MG63 (cell line): ENCODE results near the gene VWA3A. TPM values are rescaled to one million over a fixed set of nuclear protein-coding genes. Genes with fewer than 3 reads are reported as not detected.
"Not testable (repeated sequence)": the region's sequence is repeated elsewhere in the genome, so short reads cannot be mapped to it uniquely, and the experiment has no call there.

Experiments
- DNase-seq: peaks from one replicate; pipeline ENCODE4 v3.0.0-alpha.2; 2020
- H3K27me3 ChIP-seq: fragments of 250-450 bp; sonication (Bioruptor Pico); 2 replicates; pipeline ENCODE4 v1.5.1; 2020; ENCODE audit warnings: mild to moderate bottlenecking, moderate library complexity
- H3K36me3 ChIP-seq: fragments of 250-450 bp; sonication (Bioruptor Pico); 2 replicates; pipeline ENCODE4 v1.5.1; 2020; ENCODE audit warnings: mild to moderate bottlenecking, moderate library complexity
- H3K4me3 ChIP-seq: fragments of 250-450 bp; sonication (Bioruptor Pico); 2 replicates; pipeline ENCODE4 v1.5.1; 2020; ENCODE audit warnings: mild to moderate bottlenecking, moderate library complexity
- H3K9me3 ChIP-seq: fragments of 250-450 bp; sonication (Bioruptor Pico); 2 replicates; pipeline ENCODE4 v1.5.1; 2020; ENCODE audit warnings: mild to moderate bottlenecking, moderate library complexity
- total RNA-seq: library from RNA; depleted of rRNA; stranded (reverse); fragments of >200 nt; shearing (Covaris generic); gene quantifications from 2 replicates; pipeline ENCODE4 v1.2.3, GENCODE V29; 2014; ENCODE audit warnings: low replicate concordance

VWA3A gene
- total RNA-seq, 1 experiment from 2014 or later: not detected

DNA sequence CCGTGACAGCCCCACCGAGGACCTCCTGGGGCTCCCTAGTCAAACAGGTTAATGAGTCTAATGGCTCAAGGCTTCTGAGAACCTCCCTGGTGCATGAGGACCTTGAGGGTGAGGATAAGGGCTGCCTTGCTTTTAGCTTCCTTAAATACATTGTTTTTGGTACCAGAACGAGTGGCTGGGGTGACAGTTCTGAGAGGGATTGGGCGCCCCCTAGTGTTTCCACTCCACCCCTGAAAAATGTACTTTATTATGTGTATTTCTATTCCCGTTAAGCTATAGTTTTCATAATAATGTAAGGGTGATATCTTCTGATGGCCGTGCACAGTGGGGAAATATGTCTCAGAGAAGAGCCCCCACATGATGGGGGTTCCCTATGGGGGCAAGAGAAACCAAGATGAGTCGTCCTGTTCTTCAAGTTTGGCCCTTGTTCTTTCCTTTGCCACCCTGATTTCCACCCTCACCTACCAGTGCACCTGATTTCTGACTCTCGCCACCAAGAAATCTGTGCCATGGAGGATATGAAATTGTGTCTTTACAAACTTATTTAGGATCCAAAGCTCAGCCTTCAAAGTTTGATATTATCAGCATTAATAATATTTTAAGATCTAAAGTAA is 14.5 kb upstream of the VWA3A start:
- no peaks in the 10 kb centered on the region; the same call in 1 of the 2 replicates for H3K9me3 ChIP-seq
- no peaks in the 10 kb centered on the region for H3K27me3 ChIP-seq
- H3K4me3 ChIP-seq: no peak overlapping the region
- H3K36me3 ChIP-seq: peaks cover 21% of the 10 kb centered on the region
- peak; percentile 45 for DNase-seq

DNA sequence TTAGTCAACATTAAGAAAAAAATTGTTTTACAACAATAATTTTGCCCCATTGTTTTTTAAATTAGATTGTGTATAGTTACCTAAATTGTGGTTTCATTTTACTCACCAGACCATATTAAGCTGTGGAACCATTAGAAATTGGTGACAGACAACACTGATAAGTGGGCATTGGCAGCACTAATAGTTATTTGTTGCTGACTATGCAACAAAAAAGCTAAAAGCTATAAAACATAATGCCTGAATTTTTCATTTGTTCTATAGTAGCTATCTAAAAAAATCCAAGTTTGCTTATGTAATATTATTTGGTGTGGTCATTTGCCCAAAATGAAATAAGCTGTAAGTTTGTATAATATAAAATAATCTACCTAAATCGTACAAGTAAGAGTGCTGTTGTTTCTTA is 13.7 kb upstream of the VWA3A start:
- DNase-seq: no peak
- no peaks in the 10 kb centered on the region for H3K27me3 ChIP-seq
- H3K36me3 ChIP-seq: peaks cover 21% of the 10 kb centered on the region
- H3K9me3 ChIP-seq: no peaks in the 10 kb centered on the region; the same call in 1 of the 2 replicates
- H3K4me3 ChIP-seq: no peak overlapping the region

DNA sequence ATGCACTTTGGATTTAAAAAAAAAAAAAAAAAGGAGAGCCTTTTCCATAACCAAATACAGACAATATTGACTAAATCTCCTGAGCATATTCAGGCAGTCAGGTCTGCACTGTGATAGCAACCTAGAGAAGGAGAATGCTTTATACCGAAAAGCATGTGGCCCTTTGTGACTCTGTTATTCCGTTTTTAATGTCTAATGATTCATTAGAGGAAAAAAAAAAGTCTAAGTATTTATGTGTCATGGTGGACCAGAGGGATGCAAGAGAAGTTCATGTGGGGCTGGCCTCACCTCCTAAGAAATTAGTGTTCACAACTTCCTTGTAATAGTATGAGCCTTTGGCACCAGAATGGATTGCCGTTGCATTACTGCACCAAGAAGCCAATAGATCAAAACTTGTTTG is 11.3 kb upstream of the VWA3A start:
- H3K36me3 ChIP-seq: peaks cover 13% of the 10 kb centered on the region
- H3K27me3 ChIP-seq: no peaks in the 10 kb centered on the region
- no peak for DNase-seq
- no peaks in the 10 kb centered on the region for H3K9me3 ChIP-seq
- no peak overlapping the region for H3K4me3 ChIP-seq

DNA sequence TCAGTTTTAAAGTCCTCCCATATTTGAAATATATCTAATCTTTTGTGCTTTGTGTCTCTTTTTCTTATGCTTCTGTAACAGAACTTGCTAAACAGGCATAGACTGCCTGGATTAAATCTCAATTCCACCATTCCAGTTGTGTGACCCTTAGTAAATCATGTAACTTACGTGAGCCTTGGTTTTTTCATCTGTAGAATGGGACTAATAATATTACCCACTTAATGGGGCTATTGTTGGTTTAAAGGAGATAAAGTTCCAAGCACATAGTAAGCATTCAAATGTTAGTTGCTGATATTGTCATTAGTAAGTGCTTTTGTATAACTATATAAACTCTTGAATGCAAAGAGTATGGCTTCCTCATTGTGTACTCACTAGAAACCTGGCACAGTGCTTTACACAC is 5.9 kb upstream of the VWA3A start:
- Histone ChIP-seq H3K36me3 (peaks cover 3% of the 10 kb centered on the region), H3K9me3 (no peaks in the 10 kb centered on the region), H3K4me3 (no peak overlapping the region), H3K27me3 (no peaks in the 10 kb centered on the region)
- no peak for DNase-seq

DNA sequence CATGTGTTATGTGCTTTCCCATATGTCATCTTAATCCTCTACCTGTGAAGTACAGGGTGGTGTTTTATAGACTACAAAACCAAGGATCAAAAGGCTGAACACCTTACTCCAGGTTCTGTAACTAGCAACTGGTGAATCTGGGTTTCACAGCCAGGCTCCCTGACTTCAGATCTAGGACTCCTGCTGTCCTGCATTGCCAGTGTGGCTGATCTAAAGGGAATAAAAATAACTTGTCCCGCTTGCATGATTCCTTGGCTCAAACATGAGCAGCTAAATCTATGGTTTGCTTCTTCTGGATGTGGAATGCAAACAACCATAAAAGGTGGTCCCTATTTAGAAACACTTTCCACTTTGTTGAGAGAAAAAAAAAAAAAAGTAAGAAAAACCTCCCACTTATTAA is 3.7 kb upstream of the VWA3A start:
- no peak for DNase-seq
- H3K36me3 ChIP-seq: no peaks in the 10 kb centered on the region; the same call in none of the 2 replicates
- no peaks in the 10 kb centered on the region for H3K27me3 ChIP-seq
- no peak overlapping the region for H3K4me3 ChIP-seq
- no peaks in the 10 kb centered on the region for H3K9me3 ChIP-seq

DNA sequence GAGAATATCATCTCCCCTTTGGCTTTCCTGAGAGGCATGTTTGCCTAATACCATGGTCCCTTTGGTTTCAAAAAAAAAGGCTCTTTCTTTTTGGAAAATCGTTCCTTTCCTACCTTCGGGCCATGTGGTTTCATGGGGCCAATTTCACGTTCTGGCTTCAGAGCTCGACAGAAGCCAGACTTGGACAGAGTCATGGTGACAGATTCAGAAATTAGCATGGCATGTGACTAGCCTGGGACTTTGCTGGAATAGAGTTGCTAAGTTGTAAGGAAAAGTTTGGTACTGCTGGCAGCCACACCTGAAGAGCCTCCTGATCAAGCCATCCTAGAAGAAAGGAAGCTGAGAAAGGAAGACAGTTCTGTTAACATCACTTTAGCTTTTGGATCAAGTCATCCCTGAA is 2.4 kb upstream of the VWA3A start:
- no peaks in the 10 kb centered on the region; the same call in none of the 2 replicates for H3K36me3 ChIP-seq
- no peak for DNase-seq
- H3K9me3 ChIP-seq: no peaks in the 10 kb centered on the region
- no peak overlapping the region for H3K4me3 ChIP-seq
- no peaks in the 10 kb centered on the region for H3K27me3 ChIP-seq

DNA sequence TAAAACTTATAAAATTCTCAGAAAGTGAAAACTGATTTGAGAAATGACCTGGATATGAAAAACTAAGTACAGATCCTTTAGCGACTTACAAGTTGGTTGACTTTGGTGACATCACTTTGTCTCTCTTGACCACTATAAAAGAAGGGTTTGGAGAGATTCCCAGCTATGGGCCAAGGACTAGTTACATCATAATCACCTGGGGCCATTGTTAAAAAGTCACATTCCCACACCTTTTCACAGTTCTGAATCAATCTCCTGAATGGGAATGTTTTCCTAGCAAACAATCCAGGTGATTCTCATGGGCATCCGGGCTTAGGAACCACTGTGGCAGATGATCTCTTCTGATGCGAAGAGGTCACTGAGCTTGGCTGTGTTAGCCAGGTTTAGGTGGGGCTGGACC is 620 bp upstream of the VWA3A start:
- DNase-seq: no peak
- Histone ChIP-seq H3K4me3 (no peak overlapping the region), H3K9me3 (no peaks in the 10 kb centered on the region), H3K27me3 (no peaks in the 10 kb centered on the region), H3K36me3 (no peaks in the 10 kb centered on the region)

DNA sequence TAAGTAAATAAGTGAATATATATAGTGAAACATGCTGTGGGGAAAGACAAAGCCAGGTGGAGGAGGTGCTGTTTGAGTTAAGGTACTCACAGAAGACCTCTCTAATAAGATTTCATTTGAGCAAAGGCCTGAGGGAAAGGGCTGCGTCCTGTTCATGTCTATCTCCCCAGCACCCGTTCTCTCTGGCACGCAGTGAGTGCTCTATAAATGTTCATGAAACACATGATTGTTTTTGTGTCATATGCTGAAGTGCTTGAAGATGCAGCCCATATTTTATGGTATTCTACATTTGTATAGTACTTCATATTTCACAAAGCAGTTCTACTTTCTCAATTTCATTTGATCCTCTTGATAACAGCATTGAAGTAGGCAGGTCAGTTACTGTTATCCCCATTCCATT is 990 bp downstream of the VWA3A start:
- Histone ChIP-seq H3K36me3 (no peaks in the 10 kb centered on the region), H3K27me3 (peaks cover 5% of the 10 kb centered on the region), H3K9me3 (no peaks in the 10 kb centered on the region), H3K4me3 (no peak overlapping the region)
- no peak for DNase-seq

DNA sequence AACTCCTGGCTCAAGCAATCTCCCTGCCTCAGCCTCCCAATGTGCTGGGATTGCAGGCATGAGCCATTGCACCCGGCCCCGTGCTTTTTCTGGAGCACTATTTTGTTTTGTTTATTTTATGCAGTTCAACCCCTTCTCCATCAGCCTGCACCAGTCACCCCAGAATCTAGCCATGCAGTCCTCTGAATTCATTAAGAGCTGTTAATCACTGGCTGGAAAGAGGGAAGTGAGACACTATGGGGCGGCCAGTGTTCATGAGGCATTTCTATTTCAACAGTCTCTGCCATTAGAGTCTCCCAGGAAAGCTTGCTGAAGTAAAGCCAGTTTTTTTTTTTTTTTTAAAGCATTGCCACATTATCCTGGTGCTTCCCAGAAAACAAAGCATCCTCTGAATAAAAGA is 1.7 kb downstream of the VWA3A start:
- H3K27me3 ChIP-seq: peaks cover 5% of the 10 kb centered on the region
- no peak overlapping the region for H3K4me3 ChIP-seq
- no peak for DNase-seq
- H3K36me3 ChIP-seq: no peaks in the 10 kb centered on the region
- no peaks in the 10 kb centered on the region for H3K9me3 ChIP-seq

DNA sequence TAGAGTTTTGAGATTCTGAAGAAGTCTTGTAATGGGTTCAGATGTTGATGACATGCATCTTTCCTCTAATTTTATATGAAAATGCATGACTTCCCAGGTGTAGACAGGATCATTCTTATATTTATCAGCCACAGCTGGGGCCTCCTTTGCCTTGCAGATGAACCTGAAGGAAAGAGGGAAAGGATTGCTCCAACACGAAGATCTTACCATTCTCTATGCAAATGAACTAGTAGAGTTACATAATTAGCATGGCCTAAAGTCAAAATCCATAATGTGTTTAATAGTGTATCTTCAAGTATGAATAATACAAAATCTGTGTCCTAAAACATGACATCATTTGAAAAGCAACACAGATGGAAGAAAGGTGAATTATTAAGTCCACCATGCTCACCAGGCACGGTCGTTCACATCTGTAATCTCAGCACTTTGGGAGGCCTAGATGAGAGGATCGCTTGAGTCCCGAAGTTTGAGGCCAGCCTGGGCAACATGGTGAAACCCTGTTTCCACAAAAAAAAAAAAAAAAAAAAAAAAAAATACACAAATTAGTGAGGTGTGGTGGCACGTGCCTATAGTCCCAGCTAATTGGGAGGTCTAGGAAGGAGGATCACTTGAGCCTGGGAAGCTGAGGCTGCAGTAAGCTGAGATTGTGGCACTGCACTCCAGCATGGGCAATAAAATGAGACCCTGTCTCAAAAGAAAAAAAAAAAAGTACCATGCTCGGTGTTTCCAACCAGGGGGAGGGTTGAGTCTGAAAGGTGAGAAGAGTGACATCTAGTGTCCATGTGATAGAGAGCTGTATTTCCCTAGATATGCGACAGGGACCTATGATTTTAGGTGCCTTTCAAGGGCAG is 6.3 kb downstream of the VWA3A start:
- no peaks in the 10 kb centered on the region for H3K36me3 ChIP-seq
- H3K4me3 ChIP-seq: no peak overlapping the region
- H3K27me3 ChIP-seq: peaks cover 8% of the 10 kb centered on the region
- H3K9me3 ChIP-seq: no peaks in the 10 kb centered on the region
- DNase-seq: no peak

DNA sequence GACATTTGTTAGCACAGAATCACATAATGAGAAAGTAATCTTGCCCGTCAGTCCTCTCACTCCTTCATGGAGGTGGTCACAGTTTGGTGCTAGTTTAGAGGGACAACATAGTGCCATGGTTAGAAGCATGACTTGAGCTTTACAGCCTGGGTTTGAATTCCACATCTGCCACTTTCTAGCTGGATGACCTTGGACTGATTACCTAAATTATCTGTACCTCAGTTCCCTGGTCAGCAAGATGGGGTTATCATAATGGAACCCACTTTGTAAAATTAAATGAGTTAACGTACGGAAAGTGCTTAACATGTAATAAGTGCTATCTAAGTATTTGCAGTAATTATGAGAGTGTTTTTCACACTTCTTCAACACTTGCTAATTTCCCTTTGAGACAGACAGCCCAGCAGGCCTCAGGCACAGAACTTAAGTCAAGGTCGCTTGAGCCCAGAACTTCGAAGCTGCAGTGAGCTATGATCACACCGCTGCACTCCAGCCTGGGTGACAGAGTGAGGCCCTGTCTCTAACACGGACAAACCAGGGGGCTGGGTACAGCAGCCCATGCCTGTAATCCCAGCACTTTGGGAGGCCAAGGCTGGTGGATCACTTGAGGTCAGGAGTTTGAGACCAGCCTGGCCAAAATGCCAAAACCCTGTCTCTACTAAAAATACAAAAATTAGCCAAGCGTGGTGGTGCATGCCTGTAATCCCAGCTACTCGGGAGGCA is 7.1 kb downstream of the VWA3A start:
- Histone ChIP-seq H3K27me3 (peaks cover 8% of the 10 kb centered on the region), H3K9me3 (no peaks in the 10 kb centered on the region), H3K4me3 (no peak overlapping the region), H3K36me3 (no peaks in the 10 kb centered on the region)
- DNase-seq: no peak

DNA sequence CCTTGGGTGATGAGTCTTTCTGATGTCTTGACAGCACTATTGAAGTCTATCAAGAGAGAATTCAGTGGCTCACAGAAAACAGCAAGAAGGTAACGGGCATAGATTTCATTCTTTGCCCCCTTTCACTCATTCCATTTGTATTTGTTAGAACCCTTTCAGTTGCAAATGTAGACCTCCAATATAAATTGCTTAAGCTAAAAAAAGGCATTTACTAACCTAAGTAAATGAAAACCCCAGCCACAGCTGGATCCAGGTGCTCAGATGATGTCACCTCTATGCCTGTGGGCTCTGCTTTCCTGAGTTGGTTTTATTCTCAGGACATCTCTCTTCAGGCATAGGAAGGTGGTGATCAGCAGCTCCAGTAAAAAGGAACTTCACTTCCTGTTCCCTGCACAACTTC is 11.1 kb downstream of the VWA3A start:
- peaks cover 16% of the 10 kb centered on the region for H3K27me3 ChIP-seq
- no peaks in the 10 kb centered on the region for H3K36me3 ChIP-seq
- H3K9me3 ChIP-seq: no peaks in the 10 kb centered on the region
- H3K4me3 ChIP-seq: no peak overlapping the region
- DNase-seq: no peak

DNA sequence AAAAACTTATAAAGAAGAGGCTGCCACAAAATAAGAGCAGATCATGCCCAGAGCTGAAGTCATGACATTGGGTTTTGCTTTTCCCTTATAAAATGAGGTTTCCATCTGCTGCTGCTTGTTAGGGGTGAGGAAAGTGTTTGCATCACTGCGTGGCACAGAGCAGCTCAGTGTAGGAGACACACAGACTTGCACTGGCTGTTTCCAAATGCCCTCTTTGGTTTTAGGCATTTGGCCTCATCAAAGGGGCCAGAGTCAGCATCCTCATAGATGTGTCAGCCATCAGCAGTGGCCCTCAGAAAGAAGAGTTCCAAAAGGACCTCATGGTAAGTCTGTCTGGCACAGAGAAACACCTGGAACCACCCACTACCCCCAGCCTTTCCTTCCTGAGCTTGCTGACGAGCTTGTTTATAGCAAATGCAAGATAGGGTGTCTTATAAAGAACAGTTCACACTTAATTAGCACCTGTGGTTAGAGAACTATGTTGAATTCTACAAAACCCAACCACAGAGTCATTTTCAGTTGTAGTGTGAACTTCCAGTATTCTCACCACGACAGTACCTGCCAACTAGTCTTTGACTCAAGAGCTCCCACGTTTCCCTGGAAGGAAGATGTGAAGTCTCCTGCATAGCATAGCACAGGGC is 17.0 kb downstream of the VWA3A start:
- no peaks in the 10 kb centered on the region for H3K9me3 ChIP-seq
- H3K36me3 ChIP-seq: no peaks in the 10 kb centered on the region
- H3K27me3 ChIP-seq: peaks cover 38% of the 10 kb centered on the region
- no peak for DNase-seq
- no peak overlapping the region for H3K4me3 ChIP-seq

DNA sequence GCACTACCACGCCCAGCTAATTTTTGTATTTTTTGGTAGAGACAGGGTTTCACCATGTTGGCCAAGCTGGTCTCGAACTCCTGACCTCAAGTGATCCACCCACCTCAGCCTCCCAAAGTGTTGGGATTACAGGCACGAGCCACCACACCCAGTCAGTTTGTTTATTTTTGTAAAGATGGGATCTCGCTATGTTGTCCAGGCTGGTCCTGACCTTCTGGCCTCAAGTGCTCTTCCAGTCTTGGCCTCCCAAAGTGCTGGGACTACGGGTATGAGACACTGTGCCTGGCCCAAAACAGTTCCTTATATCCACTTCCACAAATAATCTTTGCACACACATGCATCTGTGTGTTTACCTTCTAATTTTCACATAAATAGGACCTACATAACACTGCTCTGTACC is 19.3 kb downstream of the VWA3A start:
- peaks cover 37% of the 10 kb centered on the region for H3K27me3 ChIP-seq
- H3K9me3 ChIP-seq, H3K36me3 ChIP-seq, H3K4me3 ChIP-seq, DNase-seq: not testable (repeated sequence)

DNA sequence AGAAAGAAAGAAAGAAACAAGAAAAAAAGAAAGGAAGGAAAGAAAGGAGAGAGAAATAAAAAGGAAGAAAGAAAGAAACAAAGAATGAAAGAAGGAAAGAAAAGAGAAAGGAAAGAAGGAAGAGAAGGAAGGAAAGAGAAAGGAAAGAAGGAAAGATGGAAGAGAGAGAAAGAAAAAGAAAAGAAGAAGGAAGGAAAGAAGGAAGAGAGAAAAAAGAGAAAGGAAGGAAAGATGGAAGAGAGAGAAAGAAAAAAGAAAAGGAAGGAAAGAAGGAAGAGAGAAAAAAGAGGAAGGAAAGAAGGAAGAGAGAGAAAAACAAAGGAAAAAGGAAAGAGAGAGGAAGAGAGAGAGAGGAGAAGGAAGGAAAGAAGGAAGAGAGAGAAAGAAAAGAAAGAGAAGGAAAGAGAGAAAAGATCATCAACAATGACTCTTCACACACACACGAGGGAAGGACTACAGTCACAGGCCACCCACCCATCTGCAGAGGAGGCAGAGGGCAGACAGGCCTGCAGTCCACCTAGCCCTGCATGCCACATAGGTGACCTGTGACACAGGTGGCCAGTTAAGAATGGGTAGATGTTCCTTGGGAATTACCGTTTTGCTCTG is 23.9 kb downstream of the VWA3A start:
- Histone ChIP-seq H3K36me3 (no peaks in the 10 kb centered on the region), H3K4me3 (no peak overlapping the region), H3K9me3 (no peaks in the 10 kb centered on the region), H3K27me3 (no peaks in the 10 kb centered on the region)
- no peak for DNase-seq

DNA sequence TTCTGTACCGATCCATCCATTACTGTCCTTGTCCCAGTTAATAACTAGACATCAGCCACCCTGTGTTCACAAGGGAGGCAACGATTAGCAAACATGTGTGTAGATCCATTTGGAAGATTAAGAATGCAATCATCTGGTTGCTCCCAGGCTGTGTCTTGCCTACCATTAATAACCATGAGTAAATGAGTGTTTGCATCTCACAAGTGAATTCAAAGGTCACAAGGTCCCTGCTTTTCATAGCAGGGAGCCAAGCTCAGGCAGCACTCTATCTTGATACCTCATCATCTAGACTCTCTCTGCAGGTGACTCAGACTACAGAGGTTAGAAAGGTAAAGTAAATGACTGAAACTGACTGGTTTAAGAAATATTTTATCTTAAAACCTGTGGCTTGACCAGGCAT is 25.3 kb downstream of the VWA3A start:
- Histone ChIP-seq H3K4me3 (no peak overlapping the region), H3K9me3 (no peaks in the 10 kb centered on the region), H3K27me3 (no peaks in the 10 kb centered on the region), H3K36me3 (no peaks in the 10 kb centered on the region)
- DNase-seq: no peak

DNA sequence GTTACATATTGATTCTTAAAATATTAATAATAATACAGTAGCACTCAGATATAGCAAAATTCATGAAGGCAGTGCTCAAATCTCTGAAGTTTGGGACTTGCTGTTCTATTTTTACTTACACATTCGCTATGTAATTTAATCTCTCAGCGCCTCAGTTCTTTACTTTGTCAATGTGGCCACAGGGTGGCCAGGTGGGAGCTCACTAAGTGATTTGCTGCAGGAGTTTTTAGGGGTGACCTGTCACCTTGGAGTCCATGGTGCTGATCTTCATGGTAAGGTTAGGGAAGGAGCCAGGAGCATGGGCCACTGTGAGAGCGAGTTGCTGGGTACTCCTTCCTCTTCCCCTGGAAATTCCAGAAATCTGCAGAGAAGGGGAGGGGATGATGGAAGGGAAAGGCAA is 28.1 kb downstream of the VWA3A start:
- H3K4me3 ChIP-seq: no peak overlapping the region
- no peak for DNase-seq
- no peaks in the 10 kb centered on the region for H3K36me3 ChIP-seq
- H3K9me3 ChIP-seq: no peaks in the 10 kb centered on the region
- H3K27me3 ChIP-seq: peaks cover 3% of the 10 kb centered on the region; the same call in 1 of the 2 replicates
